ENCODE results near the gene PLXNA4. TPM values are rescaled to one million over a fixed set of nuclear protein-coding genes. Genes with fewer than 3 reads are reported as not detected.
"Not testable (repeated sequence)": the region's sequence is repeated elsewhere in the genome, so short reads cannot be mapped to it uniquely, and the experiment has no call there.

Gene PLXNA4
- total and polyA plus RNA-seq, 3 donors from 2014 or later = 3.4 to 5.5 (median 3.8) TPM

DNA sequence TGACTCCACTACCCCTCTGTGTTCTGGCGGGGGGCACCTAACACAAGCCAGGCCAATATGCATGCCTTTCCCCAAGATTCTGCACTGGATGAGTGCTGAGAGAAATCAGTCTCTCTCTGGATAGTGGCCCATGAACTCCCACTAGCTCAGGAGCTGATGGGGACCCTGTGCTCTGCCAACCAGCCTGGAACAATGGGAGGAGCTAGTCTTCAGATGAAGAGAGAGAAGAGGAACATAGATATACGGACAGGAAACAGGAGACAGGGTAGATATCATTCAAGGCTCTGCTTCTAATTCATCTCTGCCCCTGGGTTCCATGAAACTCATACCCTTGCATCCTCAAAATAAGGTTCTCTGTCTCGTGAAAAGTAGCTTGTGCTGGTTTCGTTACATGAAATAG is 27.9 kb upstream of the PLXNA4 start:
- no peak overlapping the region for H3K27ac ChIP-seq
- intact Hi-C loops (cut with DNase I; ENCODE audit: low total_unique reads) = no loop called here
- DNase-seq = no peak
- no peaks in the 10 kb centered on the region for H3K36me3 ChIP-seq (ENCODE audit: low read depth, missing control alignments)
- WGBS, 2 donors = 77 to 85% methylated on average over 4 of the region's 4 CpGs
- H3K27me3 ChIP-seq = no peaks in the 10 kb centered on the region
- no peaks in the 10 kb centered on the region for H3K9me3 ChIP-seq
- TF ChIP-seq, protein P1, sequence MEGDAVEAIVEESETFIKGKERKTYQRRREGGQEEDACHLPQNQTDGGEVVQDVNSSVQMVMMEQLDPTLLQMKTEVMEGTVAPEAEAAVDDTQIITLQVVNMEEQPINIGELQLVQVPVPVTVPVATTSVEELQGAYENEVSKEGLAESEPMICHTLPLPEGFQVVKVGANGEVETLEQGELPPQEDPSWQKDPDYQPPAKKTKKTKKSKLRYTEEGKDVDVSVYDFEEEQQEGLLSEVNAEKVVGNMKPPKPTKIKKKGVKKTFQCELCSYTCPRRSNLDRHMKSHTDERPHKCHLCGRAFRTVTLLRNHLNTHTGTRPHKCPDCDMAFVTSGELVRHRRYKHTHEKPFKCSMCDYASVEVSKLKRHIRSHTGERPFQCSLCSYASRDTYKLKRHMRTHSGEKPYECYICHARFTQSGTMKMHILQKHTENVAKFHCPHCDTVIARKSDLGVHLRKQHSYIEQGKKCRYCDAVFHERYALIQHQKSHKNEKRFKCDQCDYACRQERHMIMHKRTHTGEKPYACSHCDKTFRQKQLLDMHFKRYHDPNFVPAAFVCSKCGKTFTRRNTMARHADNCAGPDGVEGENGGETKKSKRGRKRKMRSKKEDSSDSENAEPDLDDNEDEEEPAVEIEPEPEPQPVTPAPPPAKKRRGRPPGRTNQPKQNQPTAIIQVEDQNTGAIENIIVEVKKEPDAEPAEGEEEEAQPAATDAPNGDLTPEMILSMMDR (IDR thresholded peaks at IDR 0.05) = no peak
- TF ChIP-seq POLR2A (IDR thresholded peaks at IDR 0.05) = no peak
- no peaks in the 10 kb centered on the region for H3K4me1 ChIP-seq
- no peak overlapping the region for H3K4me3 ChIP-seq

DNA sequence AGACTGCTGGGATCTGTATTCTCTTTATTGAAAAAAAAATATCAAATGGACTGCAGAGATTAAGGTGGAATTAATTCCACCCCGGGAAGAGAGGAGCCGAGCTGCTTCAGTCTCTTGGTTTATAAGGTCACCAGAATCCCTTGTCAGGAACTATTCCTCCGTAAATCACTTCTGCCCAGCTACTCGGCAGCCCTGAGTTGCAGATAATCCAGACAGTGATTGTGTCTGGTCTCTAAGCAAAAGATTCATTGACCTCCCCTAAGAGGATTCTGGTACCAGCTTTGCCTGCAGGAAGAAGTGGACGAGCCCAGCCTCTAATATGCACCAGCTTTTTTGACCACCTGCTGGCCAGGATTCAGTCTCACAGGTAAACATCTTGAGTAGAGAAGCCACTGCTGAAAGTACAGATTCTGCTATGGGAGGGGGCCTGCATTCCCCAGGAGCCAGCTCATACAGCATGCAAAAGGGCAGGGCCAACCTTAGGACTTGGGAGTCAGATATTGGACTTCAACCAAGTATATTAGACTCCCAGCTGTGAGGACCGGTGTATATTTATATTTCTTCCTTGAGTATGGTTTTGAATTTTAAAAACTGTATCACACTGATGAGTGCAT is 27.1 kb upstream of the PLXNA4 start:
- Histone ChIP-seq H3K36me3 (ENCODE audit: low read depth, missing control alignments) (no peaks in the 10 kb centered on the region), H3K4me1 (no peaks in the 10 kb centered on the region), H3K27me3 (no peaks in the 10 kb centered on the region), H3K27ac (no peak overlapping the region), H3K9me3 (no peaks in the 10 kb centered on the region), H3K4me3 (no peak overlapping the region)
- DNase-seq = no peak
- 62 to 73% methylated on average over 6 of the region's 6 CpGs for WGBS, 2 donors
- intact Hi-C loops (cut with DNase I; ENCODE audit: low total_unique reads) = no loop called here
- TF ChIP-seq, protein P1 (IDR thresholded peaks at IDR 0.05) = no peak
- TF ChIP-seq POLR2A (IDR thresholded peaks at IDR 0.05) = no peak

DNA sequence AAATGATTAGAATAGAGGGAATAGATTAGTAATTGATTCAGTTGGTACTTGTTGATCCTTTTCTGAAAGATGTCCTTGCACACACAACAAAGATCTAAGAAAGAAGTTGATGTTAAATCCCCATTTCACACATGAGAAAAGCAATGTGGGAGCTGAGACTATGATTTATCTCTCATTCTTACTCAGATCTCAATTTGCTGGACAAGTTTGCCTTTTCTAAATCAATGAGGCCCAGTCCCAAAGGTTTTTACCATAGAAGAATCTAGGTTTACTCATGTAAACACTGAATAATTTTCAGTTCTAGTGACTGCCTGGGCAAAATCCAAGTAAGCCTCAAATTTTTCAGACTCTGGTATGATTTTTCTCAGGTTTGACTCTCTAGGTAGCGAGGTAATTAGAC is 25.5 kb upstream of the PLXNA4 start:
- 36 to 63% methylated on average over 1 of the region's 1 CpG for WGBS, 2 donors
- Histone ChIP-seq H3K36me3 (ENCODE audit: low read depth, missing control alignments) (no peaks in the 10 kb centered on the region), H3K27me3 (no peaks in the 10 kb centered on the region), H3K9me3 (no peaks in the 10 kb centered on the region), H3K4me1 (no peaks in the 10 kb centered on the region), H3K4me3 (no peak overlapping the region), H3K27ac (no peak overlapping the region)
- TF ChIP-seq, protein P1 (IDR thresholded peaks at IDR 0.05) = no peak
- TF ChIP-seq POLR2A (IDR thresholded peaks at IDR 0.05) = no peak
- intact Hi-C loops (cut with DNase I; ENCODE audit: low total_unique reads) = no loop called here
- no peak for DNase-seq

DNA sequence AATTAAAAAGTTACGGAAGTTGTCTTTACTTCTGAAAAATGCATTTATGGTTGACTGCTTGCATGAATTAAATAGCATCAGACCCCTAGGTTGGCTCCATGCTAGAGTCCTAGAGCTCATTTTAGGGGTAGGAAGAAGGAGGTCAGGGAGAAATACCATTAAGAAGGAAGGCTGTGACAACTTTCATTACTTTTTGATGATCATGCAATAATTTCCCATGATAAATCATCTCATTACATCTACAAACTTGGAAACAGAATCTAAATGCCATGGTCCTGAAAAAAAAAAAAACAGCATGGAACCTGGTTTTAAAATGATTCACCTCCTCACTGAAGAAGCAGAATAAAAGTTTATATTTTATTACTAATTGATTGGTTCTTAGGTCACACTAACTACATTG is 20.3 kb upstream of the PLXNA4 start:
- no peak for TF ChIP-seq POLR2A (IDR thresholded peaks at IDR 0.05)
- TF ChIP-seq, protein P1 (IDR thresholded peaks at IDR 0.05) = no peak
- Histone ChIP-seq H3K27me3 (no peaks in the 10 kb centered on the region), H3K36me3 (ENCODE audit: low read depth, missing control alignments) (no peaks in the 10 kb centered on the region), H3K4me3 (no peak overlapping the region), H3K9me3 (no peaks in the 10 kb centered on the region), H3K27ac (no peak overlapping the region), H3K4me1 (no peaks in the 10 kb centered on the region)
- intact Hi-C loops (cut with DNase I; ENCODE audit: low total_unique reads) = no loop called here
- no peak for DNase-seq
- 89 to 92% methylated on average over 1 of the region's 1 CpG for WGBS, 2 donors

DNA sequence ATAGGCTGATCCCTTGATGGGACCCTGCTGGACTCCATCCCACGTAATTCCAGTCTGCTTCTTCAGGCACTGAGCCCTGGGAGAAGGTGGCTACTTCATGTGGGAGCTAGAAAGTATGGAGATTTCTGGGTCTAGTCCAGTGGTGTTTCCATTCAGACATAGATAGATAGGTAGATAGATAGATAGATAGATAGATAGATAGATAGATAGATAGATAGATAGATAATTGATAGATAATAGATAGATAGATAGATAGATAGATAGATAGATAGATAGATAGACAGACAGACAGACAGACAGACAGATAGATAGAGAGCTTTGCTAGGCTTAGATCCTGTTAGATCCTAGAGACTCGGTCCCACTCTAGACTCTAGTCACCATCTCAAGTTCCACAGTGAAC is 18.5 kb upstream of the PLXNA4 start:
- 92 to 98% methylated on average over 2 of the region's 2 CpGs for WGBS, 2 donors
- H3K9me3 ChIP-seq; intact Hi-C loops (cut with DNase I; ENCODE audit: low total_unique reads); DNase-seq; H3K27me3 ChIP-seq; H3K4me3 ChIP-seq; H3K4me1 ChIP-seq; H3K27ac ChIP-seq; H3K36me3 ChIP-seq (ENCODE audit: low read depth, missing control alignments): not testable (repeated sequence)
